ENCODE measurements around the gene LGI1.
"Not testable (repeated sequence)": the region's sequence is repeated elsewhere in the genome, so short reads cannot be mapped to it uniquely, and the experiment has no call there.

The LGI1 gene

DNA sequence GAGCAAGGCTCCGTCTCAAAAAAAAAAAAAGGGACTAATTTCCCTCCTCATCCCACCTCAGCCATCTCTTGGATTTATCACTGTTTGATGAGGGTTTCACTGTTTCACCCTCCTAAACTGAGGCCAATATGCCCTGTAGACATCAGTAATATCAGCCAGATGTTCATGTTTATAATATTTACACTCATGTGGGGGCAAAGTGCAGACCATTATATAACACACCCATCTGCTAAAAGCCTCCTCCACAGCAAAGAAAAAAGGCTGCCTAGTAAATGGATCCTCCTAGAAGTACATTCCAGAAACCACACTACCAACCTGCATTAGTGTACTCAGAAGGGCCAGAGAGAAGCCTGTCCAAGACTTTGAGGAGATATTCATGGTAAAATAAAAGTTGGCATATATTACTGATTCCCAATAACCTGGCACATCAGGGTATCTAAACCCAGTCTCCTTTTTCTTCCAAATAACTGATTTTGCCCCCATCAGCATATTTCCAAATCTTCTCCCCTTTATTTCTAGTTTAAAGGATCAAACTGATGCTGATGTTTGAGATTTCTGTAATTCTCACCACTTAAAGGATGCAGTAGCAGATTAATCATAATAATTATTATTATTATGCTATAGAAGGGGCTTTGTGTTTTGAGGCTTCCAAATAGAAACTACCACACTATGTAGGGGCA lies 55.1 kb downstream of the LGI1 start:
- peak; percentile 6 for DNase-seq

- DNase-seq = peak; percentile 1
These were observed 56.0 kb downstream of the LGI1 start for GRCh38 chr10:93813507-93814465.

DNA sequence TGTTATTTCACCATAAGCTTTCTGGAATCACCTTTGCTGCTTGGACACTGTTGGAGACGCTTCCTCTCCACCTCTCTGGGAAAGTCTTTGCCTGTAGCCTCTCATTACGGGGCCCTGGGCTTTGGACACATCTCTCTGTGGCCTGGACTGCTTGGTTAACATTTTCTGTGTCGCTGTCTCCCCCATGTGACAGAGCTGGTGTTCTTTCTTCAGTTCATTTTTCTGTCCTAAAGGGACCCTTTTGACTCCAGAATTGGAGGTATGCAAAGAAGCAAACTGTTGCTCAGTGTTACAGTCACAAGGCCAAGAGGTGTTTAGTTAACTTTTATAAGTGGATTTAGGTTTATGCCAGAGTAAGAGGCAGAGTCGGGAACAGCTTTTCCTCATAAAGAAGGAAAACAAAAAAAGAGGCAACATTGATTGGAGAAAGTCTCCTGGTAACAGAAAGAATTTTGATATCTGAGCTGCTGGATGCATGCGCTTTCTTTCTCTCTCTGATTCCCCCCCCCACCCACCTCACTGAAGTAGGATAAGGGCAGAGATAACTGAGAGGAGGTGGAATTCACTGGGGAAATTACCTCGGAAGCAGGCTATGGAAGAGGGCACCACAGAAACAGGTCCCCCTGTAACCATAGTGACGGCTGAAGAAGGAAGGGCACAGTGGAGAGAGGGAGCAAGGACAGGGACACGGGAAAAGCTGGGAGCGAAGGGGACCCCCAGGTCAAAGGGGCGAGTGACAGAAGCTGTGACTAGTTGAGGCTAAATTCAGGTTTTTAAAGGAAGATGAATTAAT lies 57.8 kb downstream of the LGI1 start:
- DNase-seq = peak; percentile 9

GRCh38 chr10:93816123-93816747 lies 58.5 kb downstream of the LGI1 start:
- DNase-seq = peak; percentile 56

GRCh38 chr10:93818086-93818485 lies 60.4 kb downstream of the LGI1 start:
- DNase-seq = peak; percentile 60

- no peak for DNase-seq
These were observed 61.8 kb downstream of the LGI1 start for GRCh38 chr10:93819520-93819919.

DNA sequence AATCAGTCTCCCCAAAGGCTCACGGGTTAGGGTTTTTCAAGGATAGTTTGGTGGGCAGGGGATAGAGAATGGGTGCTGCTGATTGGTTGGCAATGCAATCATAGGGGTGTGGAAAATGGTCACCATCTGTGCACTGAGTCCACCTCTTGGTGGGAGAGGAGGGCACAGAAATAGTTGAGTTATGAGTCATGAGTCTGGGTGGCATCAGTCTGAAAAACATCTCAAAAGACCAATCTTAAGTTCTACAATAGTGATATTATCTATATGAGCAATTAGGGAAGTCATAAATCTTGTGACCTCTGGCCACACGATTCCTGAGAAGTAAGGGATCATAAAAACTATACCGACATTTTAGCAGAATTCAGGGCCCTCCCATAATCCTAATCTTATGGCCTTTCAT lies 62.7 kb downstream of the LGI1 start:
- no peak for DNase-seq

- peak; percentile 34 for DNase-seq
These were observed 63.5 kb downstream of the LGI1 start for GRCh38 chr10:93821051-93821772.

GRCh38 chr10:93826355-93826754 lies 68.6 kb downstream of the LGI1 start:
- no peak for DNase-seq

- DNase-seq = no peak
These were observed 69.5 kb downstream of the LGI1 start for GRCh38 chr10:93827056-93827804.

GRCh38 chr10:93831065-93831464 lies 73.3 kb downstream of the LGI1 start:
- not testable (repeated sequence) for DNase-seq

GRCh38 chr10:93835770-93836169 lies 78.0 kb downstream of the LGI1 start:
- no peak for DNase-seq

DNA sequence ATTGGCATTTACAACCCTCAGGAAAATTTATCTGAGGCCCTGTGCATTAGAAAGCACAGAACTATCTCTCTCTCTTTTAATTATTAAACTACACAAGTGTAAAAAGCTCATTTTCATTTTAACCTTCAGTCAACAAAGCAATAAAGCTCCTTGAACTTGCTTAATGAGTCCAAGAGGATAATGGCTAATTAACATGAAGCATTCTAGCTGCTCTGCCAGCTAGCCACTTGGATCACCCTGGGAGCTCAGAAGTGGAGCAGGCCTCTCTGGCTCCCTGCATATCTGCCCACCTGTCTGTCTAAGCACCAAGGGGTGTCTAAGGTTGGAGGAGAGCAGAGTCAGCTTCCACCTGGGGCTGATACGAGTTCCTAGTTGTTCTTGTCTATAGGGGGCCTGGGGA lies 80.1 kb downstream of the LGI1 start:
- no peak for DNase-seq

- no peak for DNase-seq
These were observed 80.5 kb downstream of the LGI1 start for GRCh38 chr10:93838278-93838677.

- DNase-seq = no peak
These were observed 84.2 kb downstream of the LGI1 start for GRCh38 chr10:93841961-93842360.

GRCh38 chr10:93844979-93845626 lies 87.4 kb downstream of the LGI1 start:
- no peak for DNase-seq

All from NCI-H1694 treated with DMSO at 0.1 percent for 48 hours (cell line).